OCI-LY7 (cell line): ENCODE data around the gene FCAR.
"Not testable (repeated sequence)": the region's sequence is repeated elsewhere in the genome, so short reads cannot be mapped to it uniquely, and the experiment has no call there.

Experiments
- CTCF ChIP-seq: fragments of 200-600 bp; sonication (generic); conservative IDR thresholded peaks from 2 replicates; pipeline ENCODE4 v1.5.1; 2014; ENCODE audit warnings: mild to moderate bottlenecking, antibody characterized with exemption, low read length, moderate library complexity, mixed read lengths
- EZH2phosphoT487 ChIP-seq: fragments of 200-600 bp; sonication (generic); IDR thresholded peaks from 2 replicates; pipeline ENCODE4 v1.6.1; 2018; ENCODE audit warnings: low read depth, borderline replicate concordance, mild to moderate bottlenecking, mixed run types, antibody characterized with exemption, low read length, moderate library complexity, mixed read lengths

- not testable (repeated sequence) for TF ChIP-seq CTCF, EZH2phosphoT487
Measured at GRCh38 chr19:54843171-54843570, 30.9 kb upstream of the FCAR start.
